Testis (tissue), 3 donors: ENCODE data around the gene PA2G4. TPM values are rescaled to one million over a fixed set of nuclear protein-coding genes. Genes with fewer than 3 reads are reported as not detected.

ENCODE experiments used
- DNase-seq: peaks from one replicate; pipeline ENCODE4 v3.0.0-alpha.2; 2019
- H3K27ac ChIP-seq, 2 donors: fragments of 200-600 bp; sonication (generic); one replicate each; pipeline ENCODE4 v1.5.1; 2019
- H3K27me3 ChIP-seq: fragments of 200-600 bp; sonication (generic); one replicate; pipeline ENCODE4 v1.5.1; 2019
- H3K36me3 ChIP-seq: fragments of 200-600 bp; sonication (generic); one replicate; pipeline ENCODE4 v1.5.1; 2017; ENCODE audit warnings: low read depth; ENCODE audit errors: missing control alignments
- H3K4me1 ChIP-seq: fragments of 200-600 bp; sonication (generic); one replicate; pipeline ENCODE4 v1.5.1; 2019
- H3K4me3 ChIP-seq, 2 donors: fragments of 200-600 bp; sonication (generic); one replicate each; pipeline ENCODE4 v1.5.1; 2017 to 2019
- H3K9me3 ChIP-seq: fragments of 200-600 bp; sonication (generic); one replicate; pipeline ENCODE4 v1.5.1; 2017
- POLR2A ChIP-seq: fragments of 450-650 bp; IDR thresholded peaks from one replicate; pipeline ENCODE4 v1.6.1; 2017; ENCODE audit warnings: antibody characterized with exemption, mild to moderate bottlenecking, moderate library complexity
- whole genome bisulfite sequencing, 2 donors: methylation state at CpG; one replicate each; pipeline ENCODE4 v1.1.5; 2018; 5-methylcytosine and 5-hydroxymethylcytosine counted together
- intact Hi-C: fragments of 100-400 bp; cut with DNase I; formaldehyde crosslinking; loops from one replicate; pipeline ENCODE4 v1.15.1; 2023; ENCODE audit warnings: low total_unique reads
- polyA plus RNA-seq: library from polyadenylated mRNA; stranded (reverse); fragments of 350-450 nt; fragmentation: Illumina TruSeq; extraction: RNeasy Lipid Tissue Mini Kit (QIAGEN cat#74804); gene quantifications from one replicate; pipeline ENCODE4 v1.2.3, GENCODE V29; 2014; ENCODE audit warnings: low read depth, low replicate concordance; ENCODE audit not compliant: insufficient read depth
- total RNA-seq, 2 donors: library from RNA; depleted of rRNA; stranded (reverse); fragments of >200 nt; gene quantifications; one replicate each; pipeline ENCODE4 v1.2.3, GENCODE V29; 2016
- TF ChIP-seq, protein P1 (sequence below), 3 experiments: fragments of 450-650 bp in 2 of 3; fragments of 200-600 bp in 1 of 3; sonication (generic) in 1 of 3; IDR thresholded peaks; one replicate each; pipeline ENCODE4 v1.5.1; 2016 to 2019; ENCODE audit warnings: antibody characterized with exemption in 3 of 3, mild to moderate bottlenecking in 2 of 3, moderate library complexity in 1 of 3

PA2G4 gene
- total and polyA plus RNA-seq, 3 donors from 2014 or later, result 61.0 to 190 (median 81.4) TPM

DNA sequence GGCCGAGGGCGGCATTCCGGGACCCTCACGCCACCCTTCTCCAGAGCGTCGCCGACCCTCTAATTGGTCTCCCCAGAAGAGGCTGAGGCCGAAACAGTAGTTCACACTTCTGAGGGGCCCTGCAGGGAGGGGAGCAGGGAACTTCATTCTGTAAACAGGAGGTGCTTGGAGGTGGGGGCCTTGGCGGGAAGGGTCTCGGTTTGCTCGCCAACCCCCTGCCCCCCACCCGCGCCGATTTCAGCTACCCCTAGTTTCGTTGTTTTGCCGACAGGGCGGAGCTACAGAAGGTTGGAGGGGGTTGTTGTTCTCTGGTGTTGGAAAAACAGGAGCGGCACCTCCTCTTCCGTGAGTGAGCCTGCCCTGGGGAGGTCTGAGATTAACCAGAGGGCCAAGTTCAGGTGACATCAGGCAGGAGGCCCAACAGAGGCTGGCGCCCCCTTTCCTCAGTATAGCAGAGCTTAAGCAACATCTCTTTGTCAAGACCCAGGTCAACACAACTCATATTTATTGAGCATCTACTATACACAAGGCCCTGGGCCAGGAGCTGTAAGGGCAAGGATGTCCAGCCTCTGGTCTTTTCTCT is 23.7 kb upstream of the PA2G4 start:
- Histone ChIP-seq H3K4me1 (peaks cover 7% of the 10 kb centered on the region), H3K27me3 (no peaks in the 10 kb centered on the region), H3K4me3 (peak overlapping the region; percentile 39 to 42), H3K9me3 (no peaks in the 10 kb centered on the region), H3K27ac (no peak overlapping the region), H3K36me3 (no peaks in the 10 kb centered on the region)
- WGBS, 2 donors, result 17 to 59% methylated on average over 2 to 20 of the region's 20 CpGs
- DNase-seq, result no peak
- intact Hi-C loops, result no loop called here
- no peak for TF ChIP-seq POLR2A
- TF ChIP-seq, protein P1, sequence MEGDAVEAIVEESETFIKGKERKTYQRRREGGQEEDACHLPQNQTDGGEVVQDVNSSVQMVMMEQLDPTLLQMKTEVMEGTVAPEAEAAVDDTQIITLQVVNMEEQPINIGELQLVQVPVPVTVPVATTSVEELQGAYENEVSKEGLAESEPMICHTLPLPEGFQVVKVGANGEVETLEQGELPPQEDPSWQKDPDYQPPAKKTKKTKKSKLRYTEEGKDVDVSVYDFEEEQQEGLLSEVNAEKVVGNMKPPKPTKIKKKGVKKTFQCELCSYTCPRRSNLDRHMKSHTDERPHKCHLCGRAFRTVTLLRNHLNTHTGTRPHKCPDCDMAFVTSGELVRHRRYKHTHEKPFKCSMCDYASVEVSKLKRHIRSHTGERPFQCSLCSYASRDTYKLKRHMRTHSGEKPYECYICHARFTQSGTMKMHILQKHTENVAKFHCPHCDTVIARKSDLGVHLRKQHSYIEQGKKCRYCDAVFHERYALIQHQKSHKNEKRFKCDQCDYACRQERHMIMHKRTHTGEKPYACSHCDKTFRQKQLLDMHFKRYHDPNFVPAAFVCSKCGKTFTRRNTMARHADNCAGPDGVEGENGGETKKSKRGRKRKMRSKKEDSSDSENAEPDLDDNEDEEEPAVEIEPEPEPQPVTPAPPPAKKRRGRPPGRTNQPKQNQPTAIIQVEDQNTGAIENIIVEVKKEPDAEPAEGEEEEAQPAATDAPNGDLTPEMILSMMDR (IDR thresholded peaks at IDR 0.05), result no peak

DNA sequence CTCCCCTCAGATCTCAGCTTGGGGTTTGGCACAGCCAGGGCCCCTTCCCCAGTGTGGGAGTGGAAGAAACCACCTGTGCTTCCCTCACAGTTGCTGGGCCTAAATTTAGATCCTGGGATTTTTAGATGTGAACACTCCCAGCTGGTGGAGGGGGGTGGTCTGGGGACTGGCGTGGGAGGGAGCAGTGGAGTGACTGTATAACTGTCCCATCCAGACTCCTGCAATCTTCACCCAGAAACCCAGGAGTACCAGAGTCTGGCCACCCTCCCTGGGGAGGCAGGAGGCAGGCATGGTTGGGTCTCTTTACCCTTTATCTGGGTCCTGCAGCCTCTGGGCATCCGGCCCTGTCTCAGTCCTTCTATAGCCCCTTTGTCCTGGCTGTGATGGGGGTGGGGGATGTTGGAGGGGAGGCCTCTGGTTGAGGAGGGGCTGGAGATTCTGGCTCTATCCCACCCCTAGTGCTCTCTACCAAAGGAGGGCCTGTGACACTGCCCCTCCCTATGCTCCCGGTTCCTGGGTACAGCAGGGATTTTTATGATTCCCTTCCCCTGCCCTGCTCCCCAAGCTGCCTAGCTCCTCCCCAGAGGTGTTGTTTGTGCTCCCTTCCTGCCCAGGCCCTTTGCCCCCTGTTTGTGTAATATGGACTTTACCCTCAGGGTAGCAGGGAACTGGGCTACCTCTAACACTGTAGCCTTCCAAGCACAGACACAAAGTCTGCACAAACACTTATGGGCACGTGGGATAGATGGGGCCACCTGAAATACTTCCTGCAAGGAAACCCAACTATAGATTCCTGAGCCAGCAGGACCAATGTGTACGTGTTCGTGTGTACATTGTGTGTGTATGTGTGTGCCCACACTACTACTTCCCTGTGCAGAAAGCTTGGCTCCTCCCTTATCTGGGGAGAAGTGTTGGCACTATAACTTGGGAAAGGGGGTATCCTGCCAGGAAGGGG is 22.7 kb upstream of the PA2G4 start:
- H3K36me3 ChIP-seq, result no peaks in the 10 kb centered on the region
- DNase-seq, result no peak
- WGBS, 2 donors, result 48 to 58% methylated on average over 6 of the region's 6 CpGs
- H3K27me3 ChIP-seq, result no peaks in the 10 kb centered on the region
- no peak overlapping the region for H3K27ac ChIP-seq
- H3K4me1 ChIP-seq, result peaks cover 7% of the 10 kb centered on the region
- no peak overlapping the region for H3K4me3 ChIP-seq
- no peaks in the 10 kb centered on the region for H3K9me3 ChIP-seq
- intact Hi-C loops, result no loop called here
- TF ChIP-seq POLR2A, result no peak
- TF ChIP-seq, protein P1 (IDR thresholded peaks at IDR 0.05), result no peak

DNA sequence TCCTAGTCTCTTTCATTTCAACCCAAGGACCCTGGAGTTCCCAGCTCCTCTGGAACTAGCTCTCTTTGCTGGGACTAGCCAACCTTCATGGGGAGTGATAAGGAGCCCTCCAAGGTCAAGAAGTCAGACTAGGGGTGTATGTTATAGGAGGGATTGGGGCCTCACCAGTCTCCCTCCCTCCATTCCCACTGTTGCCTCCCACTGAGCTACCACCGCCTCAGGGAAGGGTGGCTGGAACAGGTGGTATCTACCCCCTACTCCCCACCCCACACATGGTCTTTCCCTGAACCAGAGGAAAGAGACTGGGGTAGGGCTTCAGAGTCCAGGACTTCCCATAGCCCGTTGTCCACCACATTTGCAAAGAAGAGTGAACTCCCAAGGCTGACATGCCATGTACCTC is 22.0 kb upstream of the PA2G4 start:
- no peak overlapping the region for H3K27ac ChIP-seq
- DNase-seq, result no peak

DNA sequence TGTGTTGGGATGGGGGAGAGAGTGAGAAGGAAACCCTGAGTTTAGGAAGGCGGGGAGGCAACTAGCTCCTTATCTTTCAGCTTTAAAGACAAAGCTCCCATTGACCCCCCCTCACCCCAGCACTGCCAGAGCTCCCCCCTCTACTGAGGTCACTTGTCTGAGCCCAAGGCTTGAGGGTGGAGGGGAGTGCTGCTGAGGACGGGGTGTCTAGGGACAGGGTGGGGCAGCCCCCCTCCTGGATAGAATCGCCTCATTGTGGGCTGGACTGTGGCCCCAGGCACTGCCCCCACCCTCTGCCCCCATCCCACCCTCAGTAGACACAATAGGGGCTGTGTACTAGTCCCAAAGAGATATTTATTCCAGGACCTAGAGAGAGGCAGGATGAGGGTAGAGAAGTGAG is 21.4 kb upstream of the PA2G4 start:
- no peak overlapping the region for H3K4me3 ChIP-seq
- TF ChIP-seq, protein P1 (IDR thresholded peaks at IDR 0.05), result no peak
- DNase-seq, result no peak
- H3K4me1 ChIP-seq, result peaks cover 7% of the 10 kb centered on the region
- intact Hi-C loops, result no loop called here
- no peaks in the 10 kb centered on the region for H3K36me3 ChIP-seq
- no peak overlapping the region for H3K27ac ChIP-seq
- no peaks in the 10 kb centered on the region for H3K27me3 ChIP-seq
- H3K9me3 ChIP-seq, result no peaks in the 10 kb centered on the region
- WGBS, 2 donors, result 53 to 68% methylated on average over 3 of the region's 3 CpGs

More for the DNA sequence above, 22.0 kb upstream of the PA2G4 start:
- 42 to 71% methylated on average over 1 to 2 of the region's 2 CpGs for WGBS, 2 donors
- TF ChIP-seq, protein P1 (IDR thresholded peaks at IDR 0.05), result no peak
- no peak for TF ChIP-seq POLR2A
- intact Hi-C loops, result no loop called here
- Histone ChIP-seq H3K4me1 (peaks cover 7% of the 10 kb centered on the region), H3K4me3 (no peak overlapping the region), H3K9me3 (no peaks in the 10 kb centered on the region), H3K27me3 (no peaks in the 10 kb centered on the region), H3K36me3 (no peaks in the 10 kb centered on the region)
